GM23338 (cell line): Measurements from ENCODE around the gene MAOA. TPM values are rescaled to one million over a fixed set of nuclear protein-coding genes. Genes with fewer than 3 reads are reported as not detected.

Source experiments
- ATAC-seq: fragments of 200-7000 bp; cut with Tn5 transposase; 3 replicates; pipeline ENCODE4 v1.9.1; 2020
- DNase-seq: peaks from one replicate; pipeline ENCODE4 v3.0.0-alpha.2; 2015; ENCODE audit warnings: low spot score
- H2AFZ ChIP-seq: fragments of 200-600 bp; sonication (generic); 2 replicates; pipeline ENCODE4 v1.8.0; 2016; ENCODE audit warnings: antibody characterized with exemption, mild to moderate bottlenecking, moderate library complexity
- H3F3A ChIP-seq: fragments of 200-600 bp; sonication (generic); replicated peaks from 2 replicates; pipeline ENCODE4 v1.8.0; 2017; ENCODE audit warnings: antibody characterized with exemption, mixed run types, low read depth
- H3K27ac ChIP-seq: fragments of 200-600 bp; sonication (generic); 2 replicates; pipeline ENCODE4 v1.6.1; 2016; ENCODE audit warnings: low read depth
- H3K27me3 ChIP-seq: fragments of 200-600 bp; sonication (generic); 2 replicates; pipeline ENCODE4 v1.8.0; 2016; ENCODE audit warnings: mild to moderate bottlenecking, mixed run types, moderate library complexity; ENCODE audit not compliant: insufficient read depth
- H3K36me3 ChIP-seq: fragments of 200-600 bp; sonication (generic); 2 replicates; pipeline ENCODE4 v1.8.0; 2016; ENCODE audit warnings: mild to moderate bottlenecking; ENCODE audit not compliant: insufficient read depth
- H3K4me1 ChIP-seq: fragments of 200-600 bp; sonication (generic); 2 replicates; pipeline ENCODE4 v1.8.0; 2016; ENCODE audit warnings: mild to moderate bottlenecking, moderate library complexity; ENCODE audit not compliant: insufficient read depth
- H3K4me2 ChIP-seq: fragments of 200-600 bp; sonication (generic); 2 replicates; pipeline ENCODE4 v1.7.1; 2017; ENCODE audit warnings: mixed run types
- H3K4me3 ChIP-seq: fragments of 200-600 bp; sonication (generic); 2 replicates; pipeline ENCODE4 v1.6.1; 2016; ENCODE audit warnings: mixed run types
- H3K79me2 ChIP-seq: fragments of 200-600 bp; sonication (generic); replicated peaks from 2 replicates; pipeline ENCODE4 v1.8.0; 2017; ENCODE audit warnings: mild to moderate bottlenecking; ENCODE audit not compliant: insufficient read depth
- H3K9me2 ChIP-seq: fragments of 200-600 bp; sonication (generic); 2 replicates; pipeline ENCODE4 v1.8.0; 2017; ENCODE audit not compliant: insufficient read depth
- H4K20me1 ChIP-seq: fragments of 200-600 bp; sonication (generic); replicated peaks from 2 replicates; pipeline ENCODE4 v1.8.0; 2017; ENCODE audit warnings: mild to moderate bottlenecking; ENCODE audit not compliant: insufficient read depth
- H3K27ac Mint-ChIP-seq: 2 replicates; pipeline ENCODE4 v1.8.0; 2020; ENCODE audit warnings: inconsistent platforms, mild to moderate bottlenecking, moderate library complexity, mixed read lengths
- H3K27me3 Mint-ChIP-seq: 3 replicates; pipeline ENCODE4 v1.8.0; 2022; ENCODE audit warnings: low read depth, mild to moderate bottlenecking, moderate library complexity, mixed read lengths, inconsistent platforms; ENCODE audit not compliant: insufficient read depth, poor library complexity
- H3K36me3 Mint-ChIP-seq: 3 replicates; pipeline ENCODE4 v1.8.0; 2021; ENCODE audit warnings: low read depth, mild to moderate bottlenecking, inconsistent platforms, moderate library complexity, mixed read lengths
- H3K4me1 Mint-ChIP-seq: 3 replicates; pipeline ENCODE4 v1.8.0; 2020; ENCODE audit warnings: mild to moderate bottlenecking, inconsistent platforms, mixed read lengths
- H3K4me3 Mint-ChIP-seq: 3 replicates; pipeline ENCODE4 v1.8.0; 2021; ENCODE audit warnings: moderate library complexity, mild to moderate bottlenecking, inconsistent platforms, mixed read lengths
- H3K9me3 Mint-ChIP-seq: 3 replicates; pipeline ENCODE4 v1.8.0; 2020; ENCODE audit warnings: moderate library complexity, mild to moderate bottlenecking, inconsistent platforms, mixed read lengths
- CREB1 ChIP-seq: fragments of 250-450 bp; sonication (Bioruptor Pico); IDR thresholded peaks from 2 replicates; pipeline ENCODE4 v1.5.0; 2020; ENCODE audit warnings: low read depth, mild to moderate bottlenecking, moderate library complexity
- CTCF ChIP-seq, 2 experiments: fragments of 200-600 bp in 1 of 2; sonication (generic) in 1 of 2; conservative IDR thresholded peaks; 2 replicates each; pipeline versions ENCODE4 v1.5.1 to v1.6.1; 2016 to 2017; ENCODE audit warnings: antibody characterized with exemption in 2 of 2, low read depth in 2 of 2, mild to moderate bottlenecking in 2 of 2, moderate library complexity in 1 of 2
- POLR2AphosphoS5 ChIP-seq: IDR thresholded peaks from 2 replicates; pipeline ENCODE4 v1.6.1; 2016; ENCODE audit warnings: antibody characterized with exemption, low read depth
- STAT1 ChIP-seq: IDR thresholded peaks from one replicate; pipeline ENCODE4 v1.6.1; 2016; ENCODE audit warnings: antibody characterized with exemption; ENCODE audit not compliant: unreplicated experiment
- ZNF114 ChIP-seq: fragments of 250-450 bp; sonication (Bioruptor Pico); IDR thresholded peaks from 2 replicates; pipeline ENCODE4 v1.5.0; 2020; ENCODE audit warnings: mild to moderate bottlenecking, moderate library complexity
- ZNF462 ChIP-seq: fragments of 250-450 bp; sonication (Bioruptor Pico); IDR thresholded peaks from 2 replicates; pipeline ENCODE4 v1.5.0; 2020; ENCODE audit warnings: mild to moderate bottlenecking, moderate library complexity
- polyA plus RNA-seq: library from polyadenylated mRNA; unstranded; fragments of >200 nt; fragmentation: Nextera tagmentation; extraction: Ambion mirVana; gene quantifications from 2 replicates; pipeline ENCODE4 v1.2.1, GENCODE V29; 2016
- total RNA-seq: library from RNA; depleted of rRNA; stranded (reverse); fragments of >200 nt; shearing (Covaris generic); gene quantifications from 2 replicates; pipeline ENCODE4 v1.2.3, GENCODE V29; 2014

MAOA gene
- total and polyA plus RNA-seq, 2 experiments from 2014 or later, result 3.2 to 5.2 TPM

- no peak overlapping the region for H3K4me3 ChIP-seq
- no peak overlapping the region for H2AFZ ChIP-seq
- Mint-ChIP-seq H3K9me3 (no peaks in the 10 kb centered on the region), H3K4me1 (peaks cover 3% of the 10 kb centered on the region; the same call in 1 of the 3 replicates), H3K27ac (no peak overlapping the region), H3K4me3 (no peak overlapping the region), H3K27me3 (peaks cover 2% of the 10 kb centered on the region), H3K36me3 (no peaks in the 10 kb centered on the region)
- H3K36me3 ChIP-seq, result no peaks in the 10 kb centered on the region
- H3F3A ChIP-seq, result no peaks in the 10 kb centered on the region
- H3K9me2 ChIP-seq, result no peaks in the 10 kb centered on the region
- H3K27ac ChIP-seq, result no peak overlapping the region
- H3K4me2 ChIP-seq, result no peak overlapping the region
- H3K27me3 ChIP-seq, result no peaks in the 10 kb centered on the region
- ATAC-seq (no peak), DNase-seq (no peak)
- H3K79me2 ChIP-seq, result no peaks in the 10 kb centered on the region
- TF ChIP-seq STAT1, result no peak
- TF ChIP-seq POLR2AphosphoS5, result no peak
- no peak for TF ChIP-seq ZNF114 (CRISPR knock-in tag)
- TF ChIP-seq ZNF462 (CRISPR knock-in tag), result no peak
- TF ChIP-seq CREB1 (CRISPR knock-in tag), result no peak
- no peak for TF ChIP-seq CTCF (conservative IDR thresholded peaks at IDR 0.05; ENCODE audit: low read depth in 2 of 2)
- H4K20me1 ChIP-seq, result no peaks in the 10 kb centered on the region
- H3K4me1 ChIP-seq, result no peaks in the 10 kb centered on the region
These were observed 12.9 kb upstream of the MAOA start for GRCh38 chrX:43643201-43643600.
